Stimulated activated CD4-positive, alpha-beta T cell treated with anti-CD3 and anti-CD28 coated beads, Interleukin-15, amount 100 ng/mL, for 1 hour (primary cell): ENCODE results near the gene RAE1.
"Not testable (repeated sequence)": the region's sequence is repeated elsewhere in the genome, so short reads cannot be mapped to it uniquely, and the experiment has no call there.

ENCODE experiments used
- DNase-seq, 2 donors: peaks; one replicate each; pipeline ENCODE4 v3.0.0-alpha.2; 2020; ENCODE audit warnings: low read depth in 1 of 2, low spot score in 1 of 2

RAE1 gene

GRCh38 chr20:57412347-57413029 lies 61.4 kb downstream of the RAE1 start:
- DNase-seq, result no peak

- DNase-seq, result no peak
These were observed 62.9 kb downstream of the RAE1 start for GRCh38 chr20:57413986-57414385.

- no peak for DNase-seq
These were observed 64.0 kb downstream of the RAE1 start for GRCh38 chr20:57414867-57415592.

- DNase-seq, result no peak
These were observed 64.7 kb downstream of the RAE1 start for GRCh38 chr20:57415771-57416170.

- DNase-seq, result no peak
These were observed 65.4 kb downstream of the RAE1 start for GRCh38 chr20:57416296-57417022.

- DNase-seq, result no peak
These were observed 66.1 kb downstream of the RAE1 start for GRCh38 chr20:57417051-57417689.

GRCh38 chr20:57417830-57418780 lies 67.0 kb downstream of the RAE1 start:
- no peak for DNase-seq

GRCh38 chr20:57419479-57419878 lies 68.4 kb downstream of the RAE1 start:
- DNase-seq, result not testable (repeated sequence)

GRCh38 chr20:57420571-57421252 lies 69.7 kb downstream of the RAE1 start:
- no peak for DNase-seq

GRCh38 chr20:57421253-57422220 lies 70.5 kb downstream of the RAE1 start:
- no peak for DNase-seq

GRCh38 chr20:57422254-57422653 lies 71.2 kb downstream of the RAE1 start:
- DNase-seq, result no peak

- DNase-seq, result no peak
These were observed 74.3 kb downstream of the RAE1 start for GRCh38 chr20:57425150-57426013.

- DNase-seq, result no peak
These were observed 75.2 kb downstream of the RAE1 start for GRCh38 chr20:57426271-57426689.

- no peak for DNase-seq
These were observed 75.8 kb downstream of the RAE1 start for GRCh38 chr20:57426831-57427230.

GRCh38 chr20:57428324-57429158 lies 77.5 kb downstream of the RAE1 start:
- DNase-seq, result no peak
